OCI-LY7 (cell line): ENCODE results near the gene LY6G6C. TPM values are rescaled to one million over a fixed set of nuclear protein-coding genes. Genes with fewer than 3 reads are reported as not detected.

Source experiments
- BruUV-seq: library from RNA; stranded (reverse); fragments of 400-500 nt; replicated peaks from 2 replicates; lab custom pipeline; 2021; lab: Mats Ljungman, UMichigan
- CTCF ChIA-PET: fragments of 300-600 bp; sonication (Branson Sonifier 250); formaldehyde crosslinking; loops from one replicate; lab custom pipeline; 2022; ENCODE audit warnings: antibody characterized with exemption; ENCODE audit not compliant: unreplicated experiment; lab: Charles Lee
- POLR2A ChIA-PET: fragments of 300-600 bp; sonication (Branson Sonifier 250); formaldehyde crosslinking; loops from one replicate; lab custom pipeline; 2022; ENCODE audit warnings: antibody characterized with exemption; lab: Charles Lee
- DNase-seq: peaks from one replicate; pipeline ENCODE4 v3.0.0-alpha.2; 2015; ENCODE audit warnings: low spot score
- H2AFZ ChIP-seq: fragments of 200-600 bp; sonication (generic), shearing (Covaris generic); 2 replicates; pipeline ENCODE4 v1.6.1; 2014; ENCODE audit warnings: mild to moderate bottlenecking, antibody characterized with exemption, low read length, moderate library complexity
- H3K27ac ChIP-seq: fragments of 200-600 bp; sonication (generic); 2 replicates; pipeline ENCODE4 v1.5.1; 2014; ENCODE audit warnings: mixed run types, low read depth, mild to moderate bottlenecking, moderate library complexity, low read length, inconsistent platforms; ENCODE audit not compliant: poor library complexity, severe bottlenecking
- H3K36me3 ChIP-seq: fragments of 200-600 bp; sonication (generic); 2 replicates; pipeline ENCODE4 v1.6.1; 2014; ENCODE audit warnings: mild to moderate bottlenecking, antibody characterized with exemption, low read length, moderate library complexity, mixed read lengths; ENCODE audit not compliant: insufficient read depth
- H3K4me1 ChIP-seq: fragments of 200-600 bp; sonication (generic); 2 replicates; pipeline ENCODE4 v1.5.1; 2014; ENCODE audit warnings: mild to moderate bottlenecking, low read length; ENCODE audit not compliant: insufficient read depth, poor library complexity, severe bottlenecking
- H3K4me2 ChIP-seq: fragments of 200-600 bp; sonication (generic); 2 replicates; pipeline ENCODE4 v1.6.1; 2014; ENCODE audit warnings: mild to moderate bottlenecking, low read length
- H3K4me3 ChIP-seq: fragments of 200-600 bp; sonication (generic); 2 replicates; pipeline ENCODE4 v1.5.1; 2014; ENCODE audit warnings: mild to moderate bottlenecking, low read depth, low read length; ENCODE audit not compliant: poor library complexity, severe bottlenecking
- H3K79me2 ChIP-seq: fragments of 200-600 bp; sonication (generic); 2 replicates; pipeline ENCODE4 v1.6.1; 2016; ENCODE audit warnings: low read depth, mild to moderate bottlenecking, low read length, moderate library complexity, mixed read lengths; ENCODE audit not compliant: insufficient read depth
- H3K9me2 ChIP-seq: fragments of 200-600 bp; sonication (generic); 2 replicates; pipeline ENCODE4 v1.6.1; 2016; ENCODE audit warnings: mild to moderate bottlenecking, low read length, mixed read lengths; ENCODE audit not compliant: insufficient read depth
- H3K9me3 ChIP-seq: fragments of 200-600 bp; sonication (generic); 2 replicates; pipeline ENCODE4 v1.6.1; 2014; ENCODE audit warnings: mild to moderate bottlenecking, mixed run types, low read length, mixed read lengths
- H4K20me1 ChIP-seq: fragments of 200-600 bp; sonication (generic); 2 replicates; pipeline ENCODE4 v1.6.1; 2014; ENCODE audit warnings: mild to moderate bottlenecking, antibody characterized with exemption, low read length, moderate library complexity, mixed read lengths; ENCODE audit not compliant: insufficient read depth
- CTCF ChIP-seq: fragments of 200-600 bp; sonication (generic); conservative IDR thresholded peaks from 2 replicates; pipeline ENCODE4 v1.5.1; 2014; ENCODE audit warnings: mild to moderate bottlenecking, antibody characterized with exemption, low read length, moderate library complexity, mixed read lengths
- EZH2phosphoT487 ChIP-seq: fragments of 200-600 bp; sonication (generic); IDR thresholded peaks from 2 replicates; pipeline ENCODE4 v1.6.1; 2018; ENCODE audit warnings: low read depth, borderline replicate concordance, mild to moderate bottlenecking, mixed run types, antibody characterized with exemption, low read length, moderate library complexity, mixed read lengths
- intact Hi-C: fragments of 100-400 bp; cut with micrococcal nuclease; formaldehyde crosslinking; loops from one replicate; pipeline ENCODE4 v1.10.0; 2022; ENCODE audit not compliant: unreplicated experiment
- total RNA-seq, 2 experiments: library from RNA; depleted of rRNA in 1 of 2; stranded (reverse); fragments of >200 nt in 1 of 2; shearing (Covaris generic) in 1 of 2; gene quantifications; 2 replicates each; pipeline ENCODE4 v1.2.3, GENCODE V29; 2014 to 2022

Gene LY6G6C
- total RNA-seq, 2 experiments from 2014 or later: not detected

- ChIA-PET CTCF (no interaction called here), POLR2A (interaction anchor here (1.2 to 7.1 kb wide), 4 partner anchors 35 to 97 kb away, joined by 3 to 43 read pairs (median 10); partner anchors contain the start of gene HSPA1B)
- no peaks in the 10 kb centered on the region for H3K9me2 ChIP-seq
- H3K36me3 ChIP-seq: peaks cover 43% of the 10 kb centered on the region
- BruUV-seq: no TSS peak
- H2AFZ ChIP-seq: no peak overlapping the region
- H3K4me3 ChIP-seq: peak overlapping the region; percentile 78
- peaks cover 34% of the 10 kb centered on the region for H3K79me2 ChIP-seq
- H3K27ac ChIP-seq: peak overlapping the region; percentile 93
- intact Hi-C loops: no loop called here
- DNase-seq: no peak
- no peak for TF ChIP-seq CTCF
- no peak for TF ChIP-seq EZH2phosphoT487
- 0 out of 2 replicates have a peak, but pooled peaks cover 8% of the 10 kb centered on the region for H4K20me1 ChIP-seq
- H3K9me3 ChIP-seq: no peaks in the 10 kb centered on the region
- peak overlapping the region; percentile 76 for H3K4me2 ChIP-seq
- H3K4me1 ChIP-seq: peaks cover 57% of the 10 kb centered on the region
Observed at GRCh38 chr6:31734247-31734820, 12.8 kb upstream of the LY6G6C start.

- no TSS peak for BruUV-seq
- POLR2A ChIA-PET: no interaction called here
- Histone ChIP-seq H3K9me3 (no peaks in the 10 kb centered on the region), H3K4me2 (peak overlapping the region; percentile 76), H4K20me1 (0 out of 2 replicates have a peak, but pooled peaks cover 8% of the 10 kb centered on the region), H3K27ac (peak overlapping the region; percentile 93), H3K4me1 (peaks cover 57% of the 10 kb centered on the region), H3K36me3 (peaks cover 43% of the 10 kb centered on the region), H3K79me2 (peaks cover 34% of the 10 kb centered on the region), H3K4me3 (peak overlapping the region; percentile 78), H2AFZ (no peak overlapping the region), H3K9me2 (no peaks in the 10 kb centered on the region)
- no peak for DNase-seq
- CTCF ChIA-PET: no interaction called here
- TF ChIP-seq CTCF: no peak
- no peak for TF ChIP-seq EZH2phosphoT487
- intact Hi-C loops: no loop called here
Observed at GRCh38 chr6:31733734-31734133, 12.2 kb upstream of the LY6G6C start.

- POLR2A ChIA-PET: interaction anchor here (0.7 to 0.9 kb wide), 2 partner anchors 9 to 98 kb away, joined by 3 read pairs; no protein-coding TSS in a partner anchor
- Histone ChIP-seq H2AFZ (no peak overlapping the region), H3K27ac (no peak overlapping the region), H3K9me2 (no peaks in the 10 kb centered on the region), H3K4me1 (peaks cover 57% of the 10 kb centered on the region), H3K4me2 (no peak overlapping the region), H4K20me1 (0 out of 2 replicates have a peak, but pooled peaks cover 8% of the 10 kb centered on the region), H3K9me3 (no peaks in the 10 kb centered on the region), H3K4me3 (no peak overlapping the region), H3K36me3 (peaks cover 54% of the 10 kb centered on the region), H3K79me2 (peaks cover 34% of the 10 kb centered on the region)
- intact Hi-C loops: no loop called here
- no peak for DNase-seq
- CTCF ChIA-PET: no interaction called here
- TF ChIP-seq CTCF (no peak), EZH2phosphoT487 (no peak)
- BruUV-seq: no TSS peak
Observed at GRCh38 chr6:31732029-31732428, 10.5 kb upstream of the LY6G6C start.
